Neural crest cell (in vitro differentiated cells): Measurements from ENCODE around the gene CHPF2. TPM values are rescaled to one million over a fixed set of nuclear protein-coding genes. Genes with fewer than 3 reads are reported as not detected.

Experiments
- DNase-seq: peaks from one replicate; pipeline ENCODE4 v3.0.0; 2021; ENCODE audit warnings: low read depth, mixed read lengths, low spot score
- H3K27ac Mint-ChIP-seq: one replicate; pipeline ENCODE4 v1.8.0; 2021; ENCODE audit warnings: mild to moderate bottlenecking, mixed read lengths; ENCODE audit not compliant: unreplicated experiment
- H3K27me3 Mint-ChIP-seq: 2 replicates; pipeline ENCODE4 v1.8.0; 2021; ENCODE audit warnings: low read depth, mild to moderate bottlenecking, mixed read lengths
- H3K36me3 Mint-ChIP-seq: 2 replicates; pipeline ENCODE4 v1.8.0; 2021; ENCODE audit warnings: low read depth, mild to moderate bottlenecking, mixed read lengths
- H3K4me1 Mint-ChIP-seq: 2 replicates; pipeline ENCODE4 v1.8.0; 2021; ENCODE audit warnings: mixed read lengths
- H3K4me3 Mint-ChIP-seq: one replicate; pipeline ENCODE4 v1.8.0; 2021; ENCODE audit warnings: mild to moderate bottlenecking, mixed read lengths
- H3K9me3 Mint-ChIP-seq: 2 replicates; pipeline ENCODE4 v1.8.0; 2021; ENCODE audit warnings: mixed read lengths
- CTCF ChIP-seq: fragments of 200-600 bp; sonication (generic); conservative IDR thresholded peaks from 2 replicates; pipeline ENCODE4 v1.5.0; 2021; ENCODE audit warnings: antibody characterized with exemption, mild to moderate bottlenecking
- total RNA-seq: library from RNA; stranded (reverse); gene quantifications from 2 replicates; pipeline ENCODE4 v1.2.1, GENCODE V29; 2021

The CHPF2 gene
- total RNA-seq, 1 donor from 2014 or later = 34.1 TPM

- no peak for TF ChIP-seq CTCF
- no peaks in the 10 kb centered on the region for H3K9me3 Mint-ChIP-seq
- no peak overlapping the region for H3K27ac Mint-ChIP-seq
- H3K36me3 Mint-ChIP-seq = peaks cover 4% of the 10 kb centered on the region
- H3K27me3 Mint-ChIP-seq = no peaks in the 10 kb centered on the region
- no peak for DNase-seq
- no peak overlapping the region for H3K4me3 Mint-ChIP-seq
- H3K4me1 Mint-ChIP-seq = peaks cover 10% of the 10 kb centered on the region
Measured at GRCh38 chr7:151237244-151238189, 5.2 kb downstream of the CHPF2 start.

- no peak overlapping the region for H3K27ac Mint-ChIP-seq
- H3K4me3 Mint-ChIP-seq = no peak overlapping the region
- H3K9me3 Mint-ChIP-seq = no peaks in the 10 kb centered on the region
- no peak for DNase-seq
- TF ChIP-seq CTCF = no peak
- peaks cover 4% of the 10 kb centered on the region for H3K36me3 Mint-ChIP-seq
- no peaks in the 10 kb centered on the region for H3K27me3 Mint-ChIP-seq
- H3K4me1 Mint-ChIP-seq = peaks cover 13% of the 10 kb centered on the region
Measured at GRCh38 chr7:151238190-151238810, 6.0 kb downstream of the CHPF2 start.

- no peak for TF ChIP-seq CTCF
- Mint-ChIP-seq H3K27ac (no peak overlapping the region), H3K4me1 (peaks cover 16% of the 10 kb centered on the region)
Measured at GRCh38 chr7:151238924-151239836, 6.9 kb downstream of the CHPF2 start.

GRCh38 chr7:151239837-151240459 lies 7.7 kb downstream of the CHPF2 start:
- Mint-ChIP-seq H3K27me3 (peaks cover 7% of the 10 kb centered on the region), H3K36me3 (peaks cover 4% of the 10 kb centered on the region), H3K4me1 (peaks cover 24% of the 10 kb centered on the region), H3K9me3 (no peaks in the 10 kb centered on the region), H3K4me3 (no peak overlapping the region), H3K27ac (no peak overlapping the region)
- DNase-seq = no peak
- no peak for TF ChIP-seq CTCF

More at GRCh38 chr7:151238924-151239836, 6.9 kb downstream of the CHPF2 start:
- H3K4me3 Mint-ChIP-seq = peak overlapping the region; percentile 19
- no peaks in the 10 kb centered on the region for H3K9me3 Mint-ChIP-seq
- peaks cover 4% of the 10 kb centered on the region for H3K36me3 Mint-ChIP-seq
- no peak for DNase-seq
- H3K27me3 Mint-ChIP-seq = no peaks in the 10 kb centered on the region

- peaks cover 4% of the 10 kb centered on the region for H3K36me3 Mint-ChIP-seq
- TF ChIP-seq CTCF = no peak
- peaks cover 24% of the 10 kb centered on the region for H3K4me1 Mint-ChIP-seq
- DNase-seq = no peak
- H3K27ac Mint-ChIP-seq = no peak overlapping the region
- no peak overlapping the region for H3K4me3 Mint-ChIP-seq
- peaks cover 7% of the 10 kb centered on the region for H3K27me3 Mint-ChIP-seq
- no peaks in the 10 kb centered on the region for H3K9me3 Mint-ChIP-seq
Measured at GRCh38 chr7:151240536-151240935, 8.3 kb downstream of the CHPF2 start.
